ENCODE results near the gene PRDM10.
"Not testable (repeated sequence)": the region's sequence is repeated elsewhere in the genome, so short reads cannot be mapped to it uniquely, and the experiment has no call there.

PRDM10 gene

DNA sequence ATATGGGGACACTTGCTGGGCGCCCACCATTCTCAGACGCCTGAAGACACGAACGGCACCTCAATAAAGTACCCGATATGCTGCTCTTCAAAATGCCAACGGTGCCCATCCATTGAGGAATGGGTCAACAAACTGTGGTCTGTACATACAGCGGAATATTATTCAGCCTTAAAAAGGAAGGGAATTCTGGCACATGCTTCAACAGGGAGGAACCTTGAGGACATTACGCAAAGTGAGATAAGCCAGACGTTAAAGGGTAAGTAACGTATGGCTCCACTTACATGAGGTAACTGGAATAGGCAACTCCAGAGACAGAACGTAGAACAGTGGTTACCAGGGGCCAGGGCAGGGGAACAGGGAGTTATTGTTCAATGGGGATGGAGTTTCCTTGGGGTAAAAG is 28.0 kb downstream of the PRDM10 start:
- DNase-seq = no peak

DNA sequence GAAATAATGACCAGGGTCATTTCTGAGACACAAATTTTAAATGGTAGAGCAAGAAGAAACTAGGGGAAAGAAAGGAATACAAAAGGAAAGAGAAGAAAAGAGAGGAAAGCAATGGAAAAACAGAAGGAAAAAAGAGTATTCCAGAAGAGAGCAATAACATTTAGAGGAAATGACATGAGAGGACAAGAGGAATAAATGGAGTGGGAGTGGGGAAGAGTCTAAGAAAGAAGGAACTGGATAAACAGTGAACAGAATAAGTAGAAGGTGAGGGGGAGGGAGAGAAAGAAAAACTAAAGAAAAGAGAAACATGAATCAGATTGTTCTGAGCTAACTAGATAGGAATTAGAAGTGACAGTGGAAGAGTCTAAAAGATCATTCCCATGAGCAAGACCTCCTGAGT is 28.4 kb downstream of the PRDM10 start:
- DNase-seq = no peak

DNA sequence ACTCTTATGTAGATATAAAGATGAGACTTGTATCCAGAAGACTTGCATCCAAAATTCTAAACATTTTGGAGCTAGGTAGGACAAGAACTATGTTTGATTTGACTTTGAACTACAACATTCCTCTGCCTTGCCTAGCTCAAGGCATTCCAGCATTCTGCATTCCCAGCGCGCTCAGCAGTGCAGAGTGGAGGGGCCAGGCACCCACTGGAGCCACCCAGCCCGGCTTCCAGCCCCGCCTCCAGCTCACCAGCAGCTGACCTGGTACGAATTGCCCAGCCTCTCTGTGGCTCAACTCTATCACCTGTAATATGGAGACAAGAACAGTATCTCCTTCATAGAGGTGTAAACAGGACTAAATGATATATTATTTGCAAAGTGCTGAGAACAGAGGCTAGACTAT is 28.8 kb downstream of the PRDM10 start:
- DNase-seq = no peak

DNA sequence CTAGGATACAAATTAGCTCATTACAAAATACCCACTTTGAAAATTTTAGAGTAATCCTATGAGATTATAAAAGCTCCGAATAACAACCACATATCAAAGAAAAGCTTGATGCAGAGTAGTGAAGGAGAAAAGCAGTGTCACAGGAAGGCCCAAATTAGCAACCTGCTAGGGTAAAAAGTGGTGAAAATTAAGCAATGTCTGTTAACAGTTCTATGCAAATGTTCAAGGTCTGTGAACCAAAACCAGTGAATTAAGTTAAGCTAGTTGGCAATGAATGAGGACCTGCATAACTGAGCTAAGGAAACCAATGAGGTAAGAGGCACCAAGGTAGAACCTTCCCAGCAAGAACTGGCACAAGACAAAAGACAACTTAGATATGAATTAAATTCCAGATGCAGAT is 29.6 kb downstream of the PRDM10 start:
- DNase-seq = peak in 1 of 2 donors; percentile 21

DNA sequence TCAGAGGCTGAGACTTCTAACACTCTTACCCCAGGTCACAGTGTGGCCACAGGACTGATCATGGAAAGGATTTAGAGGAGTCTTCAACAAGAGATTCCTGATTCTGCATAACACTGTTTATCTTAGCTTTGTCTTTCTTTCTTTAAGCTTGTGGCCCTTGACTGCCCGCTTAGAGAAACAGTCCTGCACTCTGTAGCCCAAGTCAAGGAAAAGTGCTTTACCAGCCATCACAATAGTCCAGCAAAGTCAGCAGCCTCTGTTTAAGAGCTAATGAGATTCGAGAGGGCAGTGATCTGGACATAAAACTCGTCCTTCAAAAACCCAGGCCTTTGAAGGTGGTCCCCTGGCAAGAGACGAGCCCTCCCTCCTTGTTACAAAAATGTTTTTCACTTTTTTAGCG is 30.0 kb downstream of the PRDM10 start:
- no peak for DNase-seq

DNA sequence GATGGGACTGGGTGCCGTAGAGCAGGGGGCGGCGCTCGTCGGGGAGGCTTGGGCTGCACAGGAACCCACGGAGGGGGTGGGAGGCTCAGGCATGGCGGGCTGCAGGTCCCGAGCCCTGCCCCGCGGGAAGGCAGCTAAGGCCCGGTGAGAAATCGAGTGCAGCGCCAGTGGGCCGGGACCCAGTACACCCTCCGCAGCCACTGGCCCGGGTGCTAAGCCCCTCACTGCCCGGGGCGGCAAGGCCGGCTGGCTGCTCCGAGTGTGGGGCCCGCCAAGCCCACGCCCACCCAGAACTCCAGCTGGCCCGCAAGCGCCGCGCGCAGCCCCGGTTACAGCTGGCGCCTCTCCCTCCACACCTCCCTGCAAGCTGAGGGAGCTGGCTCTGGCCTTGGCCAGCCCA is 30.8 kb downstream of the PRDM10 start:
- DNase-seq = not testable (repeated sequence)

DNA sequence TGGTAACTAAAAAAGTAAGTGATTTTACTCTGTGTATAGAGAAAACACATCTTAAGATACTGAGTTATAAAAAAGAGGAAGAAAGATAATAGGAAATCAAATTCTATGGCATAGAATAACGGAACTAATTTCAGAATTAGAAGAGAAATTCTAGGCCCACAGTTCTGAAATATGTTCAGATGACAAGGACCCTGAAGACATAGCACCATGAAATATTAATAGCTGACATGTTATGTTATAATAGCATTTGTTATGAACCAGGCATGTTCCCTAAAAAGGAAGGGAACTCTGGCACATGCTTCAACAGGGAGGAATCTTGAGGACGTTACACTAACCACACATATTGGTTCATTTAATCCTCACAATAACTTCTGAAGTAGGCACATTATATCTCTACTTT is 32.7 kb downstream of the PRDM10 start:
- no peak for DNase-seq

DNA sequence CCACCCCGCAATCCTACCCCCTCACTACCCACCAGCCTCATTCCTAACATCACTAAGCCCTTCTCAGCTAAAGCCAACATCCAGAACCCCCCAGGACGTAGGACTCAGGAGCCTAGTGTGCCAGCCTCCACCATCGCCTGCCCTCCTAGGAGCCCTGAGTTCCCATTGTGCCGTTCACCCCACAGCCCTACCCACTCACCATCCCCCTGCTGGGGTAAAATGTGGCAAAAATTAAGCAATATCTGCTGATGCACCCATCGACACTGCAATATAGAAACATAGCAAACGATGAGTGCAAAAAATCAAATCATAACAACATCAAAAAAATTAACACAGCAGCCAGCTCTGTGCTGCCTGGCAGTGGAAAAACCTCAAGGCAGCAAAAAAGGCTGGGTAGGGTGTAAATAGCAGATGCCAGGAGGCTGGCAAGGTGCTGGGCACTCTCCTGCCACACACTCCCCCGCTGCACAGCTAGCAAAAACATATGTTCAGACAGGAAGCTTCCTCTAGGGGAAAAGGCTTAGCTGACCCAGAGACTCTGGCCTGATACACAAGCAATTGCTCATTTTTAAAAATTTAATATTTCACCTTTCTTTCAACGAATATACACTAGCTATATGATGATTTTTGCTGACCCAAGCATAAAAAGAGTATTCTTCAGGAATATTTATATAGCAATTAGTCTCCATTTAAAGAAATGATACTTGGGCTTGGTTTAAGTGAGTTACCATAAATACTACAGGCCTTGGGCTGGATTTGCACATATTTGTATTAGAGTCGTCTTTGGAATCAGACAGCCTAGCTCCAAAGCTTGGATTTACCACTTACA is 33.8 kb downstream of the PRDM10 start:
- DNase-seq = no peak

DNA sequence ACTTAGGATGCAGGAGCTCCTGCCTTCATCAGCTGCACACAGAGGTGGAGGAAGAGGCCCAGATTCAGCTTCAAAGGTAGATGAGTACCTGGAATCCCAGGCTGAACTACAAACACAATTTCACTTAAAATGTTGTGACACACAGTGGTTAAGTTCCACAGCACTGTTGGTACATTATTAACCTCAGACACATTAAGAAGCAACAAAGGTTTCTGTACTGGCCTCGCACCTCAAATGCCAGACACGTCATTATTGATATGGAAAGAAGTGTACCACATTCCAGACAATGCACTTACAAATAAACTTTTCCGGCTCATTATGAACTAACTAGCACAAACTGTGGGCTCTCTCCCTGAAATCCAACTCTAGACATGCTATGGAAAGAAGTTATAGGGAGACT is 34.6 kb downstream of the PRDM10 start:
- DNase-seq = no peak

DNA sequence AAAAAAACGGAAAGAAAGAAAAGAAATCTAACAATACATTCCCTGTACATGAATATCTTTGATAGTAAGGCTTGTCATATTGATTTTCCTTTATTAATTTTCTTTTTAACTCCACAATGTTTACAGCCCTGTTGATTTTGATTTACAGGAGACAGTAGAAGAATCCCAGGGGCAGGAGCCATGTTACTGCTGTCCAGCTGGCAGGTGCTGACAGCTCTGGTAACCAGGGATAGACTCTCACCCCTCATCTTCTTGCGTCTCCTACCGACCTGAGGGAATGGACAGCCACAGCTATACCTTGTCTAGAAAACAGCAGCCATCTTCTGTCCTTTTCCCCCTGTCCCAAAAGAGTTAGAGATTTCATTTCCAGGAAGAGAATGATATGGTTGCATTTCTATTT is 37.4 kb downstream of the PRDM10 start:
- DNase-seq = no peak

DNA sequence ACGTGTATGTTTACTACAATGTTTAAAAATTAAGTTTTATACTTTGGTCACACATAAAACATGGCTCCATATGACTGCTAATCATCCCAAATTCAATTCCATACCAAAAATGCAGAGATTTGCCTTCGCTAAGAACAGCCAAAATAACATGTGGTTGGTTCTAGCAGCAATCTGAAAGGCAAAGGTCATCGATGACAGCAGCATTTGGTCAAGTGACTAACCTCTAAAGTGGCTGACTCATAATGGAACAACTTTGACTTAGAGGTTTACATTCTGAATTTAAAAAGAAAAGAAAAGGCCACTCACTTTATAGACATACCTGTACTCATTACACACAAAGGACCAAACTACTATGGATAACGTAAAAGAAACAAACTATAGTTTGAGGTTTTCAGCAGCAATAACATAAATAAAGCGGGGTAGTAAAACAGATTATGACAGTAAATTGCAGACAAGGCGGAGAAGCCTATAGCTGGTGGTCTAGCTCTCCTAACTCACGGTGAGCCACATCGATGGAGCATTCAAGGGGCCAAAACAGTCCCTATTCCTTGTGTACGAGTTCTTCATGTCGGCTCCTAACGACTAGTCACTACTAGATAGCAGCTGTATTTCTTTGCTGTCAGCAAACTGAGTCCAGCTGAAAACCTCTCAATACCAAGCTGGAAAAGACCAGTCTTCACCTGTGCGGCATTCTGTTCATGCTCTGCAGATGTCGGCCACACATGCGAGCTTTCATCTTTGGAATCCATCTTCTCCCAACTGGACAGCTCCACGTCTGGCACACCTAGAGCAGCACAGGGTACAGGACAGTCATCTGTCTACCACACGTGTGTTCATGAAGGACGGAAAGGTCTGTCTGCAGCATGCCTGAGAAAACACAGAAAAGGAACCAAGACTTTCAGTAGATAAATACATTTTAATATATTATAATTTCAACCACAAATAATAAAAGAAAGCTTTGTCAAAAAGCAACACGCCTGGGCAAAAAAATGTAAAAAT is 42.1 kb downstream of the PRDM10 start:
- DNase-seq = no peak

DNA sequence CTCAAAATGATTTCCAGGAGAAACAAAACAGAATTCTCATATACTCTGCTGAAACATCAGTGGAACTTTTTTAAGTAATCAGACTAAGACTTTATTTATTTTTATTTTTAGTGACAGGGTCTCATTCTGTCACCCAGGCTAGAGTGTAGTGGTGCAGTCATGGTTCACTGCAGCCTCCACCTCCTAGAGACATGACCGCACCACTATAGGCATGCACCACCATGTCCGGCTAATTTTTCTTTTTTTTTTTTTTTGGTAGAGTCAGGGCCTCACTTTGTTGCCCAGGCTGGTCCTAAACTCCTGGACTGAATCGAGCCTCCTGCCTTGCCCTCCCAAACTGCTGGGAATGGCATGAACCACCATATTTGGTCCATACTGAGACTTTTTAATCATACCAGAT is 42.9 kb downstream of the PRDM10 start:
- DNase-seq = no peak

DNA sequence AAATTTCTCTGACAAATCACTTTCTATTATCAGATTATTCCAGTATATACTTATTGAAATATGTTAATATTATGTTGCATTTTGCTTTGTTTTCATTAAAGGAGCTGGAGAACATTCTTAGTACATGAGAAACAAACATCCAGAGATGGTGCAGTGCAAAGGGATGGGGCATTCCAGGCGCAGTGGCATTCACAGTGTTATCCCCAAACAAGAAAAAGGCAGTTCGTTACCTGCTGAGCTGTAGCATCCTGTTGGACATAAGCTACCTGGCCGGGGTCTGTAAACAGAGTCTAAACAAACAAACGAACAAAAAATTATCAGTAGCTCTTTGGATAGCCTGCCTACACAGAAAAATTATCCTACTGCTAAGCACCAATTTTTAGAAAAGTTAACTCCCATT is 47.4 kb downstream of the PRDM10 start:
- DNase-seq = no peak

DNA sequence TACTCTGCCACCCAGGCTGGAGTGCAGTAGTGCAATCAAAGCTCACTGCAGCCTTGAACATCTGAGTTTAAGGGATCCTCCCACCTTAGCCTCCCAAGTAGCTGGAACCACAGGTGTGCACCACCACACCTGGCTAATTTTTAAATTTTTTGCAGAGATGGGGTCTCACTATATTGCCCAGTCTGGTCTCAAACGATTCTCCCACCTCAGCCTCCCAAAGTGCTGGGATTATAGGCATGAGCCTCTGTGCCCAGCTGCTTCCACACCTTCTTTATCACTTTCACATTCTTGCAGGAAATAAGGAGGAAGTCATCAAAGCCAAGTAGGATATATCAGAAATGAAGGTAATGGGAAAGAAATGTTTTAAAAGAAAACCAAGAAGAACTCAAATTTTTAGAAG is 47.9 kb downstream of the PRDM10 start:
- not testable (repeated sequence) for DNase-seq

DNA sequence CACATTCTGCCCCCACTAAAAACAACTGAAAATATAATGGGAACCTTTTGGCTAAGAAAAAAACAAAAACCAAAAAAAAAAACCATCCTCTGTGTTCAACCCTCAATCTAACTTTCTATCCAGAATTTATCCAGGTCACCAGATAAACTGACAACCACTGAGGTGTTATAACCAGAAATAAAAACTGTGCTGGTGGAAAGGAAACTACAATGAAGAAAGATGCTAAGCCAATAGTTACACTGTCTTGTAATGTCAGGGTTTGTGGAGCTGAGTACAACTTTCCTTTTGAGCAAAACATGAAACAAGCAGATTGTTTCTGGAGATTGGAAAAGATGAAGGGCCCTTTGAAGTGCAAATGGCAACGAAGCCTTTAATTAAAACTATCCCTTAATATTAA is 50.8 kb downstream of the PRDM10 start:
- DNase-seq = no peak

DNA sequence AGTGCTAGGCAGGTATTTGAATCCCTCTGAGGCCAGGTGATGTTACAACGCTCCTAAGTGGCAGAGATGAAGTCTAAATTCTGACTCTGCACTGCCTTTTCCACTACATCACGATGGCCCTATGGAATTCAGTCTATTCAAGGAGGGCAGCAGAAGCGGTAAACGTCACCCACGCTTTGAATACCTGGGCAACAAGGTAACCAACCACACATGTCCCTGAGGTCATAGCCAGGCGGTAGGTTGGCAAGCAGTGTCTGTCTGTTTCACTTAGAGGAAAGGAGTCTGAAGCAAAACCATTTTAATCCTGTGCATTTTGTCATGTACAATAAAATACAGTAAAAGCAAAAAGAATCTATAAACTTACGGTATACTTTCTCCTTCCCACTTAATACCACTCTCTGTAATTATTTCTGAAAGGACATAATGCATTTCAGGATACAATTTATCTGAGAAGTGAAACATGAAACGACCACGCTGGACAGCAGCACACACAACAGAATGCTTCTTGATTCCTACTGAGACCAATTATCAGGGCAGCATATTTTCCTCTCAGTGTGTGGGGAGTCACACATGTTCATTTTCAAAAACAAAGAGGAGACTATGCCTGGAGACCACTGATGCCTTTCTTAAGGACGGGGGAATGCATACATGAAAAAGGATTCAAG is 51.3 kb downstream of the PRDM10 start:
- DNase-seq = no peak

DNA sequence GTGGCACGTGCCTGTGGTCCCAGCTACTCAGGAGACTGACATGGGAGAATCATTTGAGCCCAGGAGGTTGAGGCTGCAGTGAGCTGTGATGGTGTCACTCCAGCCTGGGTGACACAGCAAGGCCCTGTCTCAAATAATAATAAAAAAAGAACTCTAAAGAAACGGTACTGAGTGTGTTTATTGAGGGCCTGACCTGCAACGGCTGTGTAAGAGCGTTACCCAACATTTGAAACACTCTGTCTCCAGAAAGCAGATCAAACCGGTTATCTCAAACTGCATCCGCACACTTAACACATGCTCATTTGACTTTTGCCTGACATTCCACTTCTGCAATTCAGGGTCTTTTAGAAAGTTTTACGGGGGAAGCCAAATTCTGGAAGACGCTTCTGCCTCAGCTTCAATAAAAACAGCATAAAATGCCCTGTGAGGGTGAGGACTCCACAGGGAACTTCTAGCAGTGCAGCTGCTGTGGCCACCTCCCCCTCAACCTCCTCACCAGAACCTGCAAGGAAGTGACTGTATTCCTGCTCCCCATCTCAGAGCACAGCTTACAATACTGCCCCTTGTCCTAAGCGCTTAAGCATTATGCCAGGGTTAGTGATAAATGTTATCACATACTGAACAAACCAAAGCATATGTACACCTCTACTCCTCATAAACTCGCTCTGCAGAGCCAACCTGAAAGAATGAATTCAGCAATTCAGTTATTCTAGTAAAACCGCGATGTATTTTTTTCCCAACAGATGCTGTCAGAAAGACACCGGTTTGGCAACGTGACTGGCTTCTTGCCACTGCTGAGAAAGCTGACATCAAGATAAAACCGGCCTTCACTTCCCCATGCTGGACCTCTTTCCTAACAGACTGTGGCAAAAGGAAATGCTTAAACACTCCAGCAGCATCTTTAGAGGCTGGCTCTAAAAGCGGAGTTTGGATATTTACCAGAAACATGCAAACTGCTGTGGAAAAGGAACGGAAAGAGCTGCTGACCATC is 52.2 kb downstream of the PRDM10 start:
- DNase-seq = peak in 1 of 2 donors; percentile 78

DNA sequence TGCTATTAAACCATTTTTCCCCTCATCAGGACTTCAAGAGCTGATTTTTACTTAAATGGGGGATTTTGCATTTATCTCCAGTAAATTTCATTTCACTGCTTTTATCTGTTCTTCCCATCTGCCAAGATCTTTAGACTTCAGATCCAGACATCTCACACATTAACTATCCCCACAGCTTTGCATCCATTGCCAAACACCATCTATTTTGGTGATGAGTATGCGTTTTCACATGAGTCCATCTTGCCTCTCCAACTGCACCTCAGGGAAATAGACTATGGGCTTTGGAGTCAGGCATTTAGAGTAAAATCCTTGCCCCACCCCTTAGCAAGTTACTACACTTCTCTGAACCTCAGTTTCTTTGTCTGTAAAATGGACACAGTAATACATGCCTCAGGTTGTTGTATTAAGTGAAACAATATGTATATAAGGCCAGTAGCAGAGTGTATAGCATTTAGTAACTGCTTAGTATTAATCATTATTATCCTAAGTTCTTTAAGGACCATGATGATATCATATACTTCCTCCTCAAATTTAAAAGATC is 53.6 kb downstream of the PRDM10 start:
- no peak for DNase-seq

DNA sequence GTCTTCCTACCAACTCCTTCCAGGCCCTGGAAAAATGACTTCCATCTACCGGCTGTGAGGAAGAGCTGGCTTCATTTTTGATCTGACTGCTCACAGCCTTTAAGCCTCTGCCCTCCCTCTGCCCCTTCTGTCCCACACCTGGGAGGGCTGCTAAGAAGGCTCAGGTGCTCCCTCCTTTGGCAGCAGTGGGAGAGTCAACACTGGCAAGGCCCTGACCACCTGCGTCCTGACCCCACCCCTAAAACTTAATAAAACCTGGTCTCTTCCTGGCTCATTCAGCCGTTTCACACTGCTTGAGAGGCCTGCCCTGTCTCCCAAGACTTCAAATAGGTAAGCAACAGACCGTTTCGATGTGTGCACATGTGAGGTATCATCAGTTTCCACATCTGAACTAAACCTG is 55.2 kb downstream of the PRDM10 start:
- DNase-seq = no peak

DNA sequence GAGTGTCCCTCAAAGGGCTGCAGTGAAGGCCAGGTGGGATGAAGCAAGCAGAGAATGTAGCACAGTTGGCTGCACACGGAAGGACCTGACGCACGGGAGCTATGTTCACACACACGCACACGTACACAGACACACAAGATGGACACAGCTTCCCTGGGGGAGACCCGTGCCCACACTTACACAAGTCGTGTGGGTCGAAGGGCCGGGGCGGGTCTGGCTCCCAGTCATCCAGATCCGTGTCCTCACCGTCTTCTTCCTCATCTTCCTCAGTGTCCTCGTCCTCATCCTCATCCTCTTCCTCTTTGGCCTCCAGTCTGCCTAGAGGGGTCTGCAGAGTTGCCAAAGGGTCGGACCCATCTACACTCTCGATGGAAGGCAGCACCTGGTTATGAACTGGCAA is 55.7 kb downstream of the PRDM10 start:
- DNase-seq = no peak

DNA sequence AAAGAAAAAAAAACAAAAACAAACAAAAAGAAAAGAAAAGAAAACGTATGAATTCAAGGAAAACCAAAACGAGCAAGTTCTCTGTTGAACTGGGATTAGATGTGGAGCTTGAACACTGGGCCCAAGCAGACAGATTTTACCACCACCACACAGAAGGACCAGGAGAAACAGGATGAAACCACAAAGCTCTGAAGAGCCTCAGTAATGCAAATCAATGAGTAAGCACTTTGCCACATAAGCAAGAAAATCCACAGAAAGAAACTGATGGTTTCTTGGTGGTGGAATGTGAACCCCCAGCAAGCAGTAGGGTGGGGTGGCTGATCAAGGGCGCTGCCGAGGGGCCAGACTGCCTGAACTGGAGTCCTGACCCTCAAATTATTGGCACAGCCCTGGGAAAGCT is 56.4 kb downstream of the PRDM10 start:
- DNase-seq = no peak

DNA sequence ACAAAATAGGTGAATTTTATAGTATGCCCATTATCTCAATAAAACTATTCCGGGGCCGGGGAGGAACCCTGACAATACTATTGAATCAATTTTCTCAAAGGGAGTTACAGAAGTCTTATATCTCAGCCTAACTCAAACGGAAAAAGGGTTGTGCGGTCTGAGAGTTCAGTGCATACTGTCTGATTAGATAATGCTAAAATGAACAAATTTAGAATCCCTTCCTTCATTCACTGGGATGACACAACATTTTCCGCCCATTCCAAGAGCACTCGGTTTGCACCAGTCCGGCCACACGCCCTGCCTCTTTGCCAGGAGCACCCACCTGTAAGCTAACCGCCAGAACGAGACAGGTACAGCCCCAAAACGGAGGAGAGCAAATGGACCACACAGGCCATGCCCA is 57.3 kb downstream of the PRDM10 start:
- no peak for DNase-seq

All from bone marrow (tissue), 2 donors.